ENCODE results near the gene CAVIN3. TPM values are rescaled to one million over a fixed set of nuclear protein-coding genes. Genes with fewer than 3 reads are reported as not detected.

CAVIN3 gene
- total and polyA plus RNA-seq, 9 of the 15 experiments (the other 6 are each of a cell fraction or from before 2014, with no cell fraction given) = 0.13 TPM; not detected in 8

DNA sequence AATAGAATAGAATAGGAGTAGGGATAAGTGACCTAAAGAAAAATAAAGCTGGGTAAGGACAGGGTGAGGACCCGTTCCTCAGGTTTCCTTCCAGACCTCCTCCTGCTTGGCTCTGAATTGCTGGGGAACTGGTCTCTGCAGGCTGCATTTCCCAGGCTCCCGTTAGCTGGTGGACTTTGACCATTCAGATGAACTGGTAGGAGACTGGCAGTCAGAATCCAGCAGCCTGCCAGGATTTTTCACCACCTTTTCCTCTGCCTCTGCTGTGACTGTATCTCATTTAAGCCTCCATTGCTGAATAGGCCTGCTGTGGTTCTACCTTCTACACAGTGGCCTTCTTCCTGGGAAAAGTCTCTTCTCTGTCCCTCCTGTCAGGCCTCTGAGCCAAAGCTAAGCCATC lies 45.4 kb upstream of the CAVIN3 start:
- Histone ChIP-seq H3K27me3 (ENCODE audit: control insufficient read depth in 2 of 2, insufficient read depth in 2 of 2, low read length in 2 of 2) (peaks cover 8 to 9% of the 10 kb centered on the region in 2 experiments; a peak in 2 of 5 replicates), H4K20me1 (replicated peaks; ENCODE audit: control insufficient read depth, insufficient read depth, low read length) (no peaks in the 10 kb centered on the region), H2AFZ (ENCODE audit: low read depth, low read length) (no peak overlapping the region), H3K4me2 (ENCODE audit: insufficient read depth, low read length) (no peak overlapping the region), H3K9ac (ENCODE audit: insufficient read depth in 1 of 2, low read depth in 2 of 2, low read length in 2 of 2) (no peak overlapping the region; a peak in 1 of 4 replicates), H3K4me3 (no peak overlapping the region), H3K36me3 (ENCODE audit: control insufficient read depth, insufficient read depth, low read length) (no peaks in the 10 kb centered on the region), H3K9me3 (replicated peaks; ENCODE audit: control insufficient read depth, insufficient read depth, low read depth, low read length) (no peaks in the 10 kb centered on the region), H3K79me2 (ENCODE audit: control insufficient read depth, insufficient read depth, low read length) (no peaks in the 10 kb centered on the region), H3K4me1 (replicated peaks in 1 of 2; ENCODE audit: control insufficient read depth in 2 of 2, insufficient read depth in 2 of 2, low read length in 2 of 2) (no peaks in the 10 kb centered on the region), H3K27ac (ENCODE audit: extremely low read depth, low read depth, low read length) (no peak overlapping the region), H3K9me1 (ENCODE audit: control insufficient read depth, insufficient read depth, low read length) (no peaks in the 10 kb centered on the region)
- FAIRE-seq (no peak), ATAC-seq (no peak; the same call in 2 of the 3 replicates), DNase-seq (ENCODE audit: extremely low read depth in 1 of 4, low spot score in 3 of 4) (no peak)
- WGBS (ENCODE audit: insufficient coverage, low coverage, missing lambda C conversion rate) = 10% methylated on average over 2 of the region's 2 CpGs
- no TSS peak for BruUV-seq (replicated peaks)
- in situ Hi-C loops (cut with MboI) (no loop called here), intact Hi-C loops (cut with micrococcal nuclease) (no loop called here)
- ChIA-PET POLR2A (no interaction called here), CTCF (ENCODE audit: low intra/inter-chr PET ratio) (interaction anchor here (0.5 kb wide), 2 partner anchors 87 to 918 kb away, joined by 3 read pairs; no protein-coding TSS in a partner anchor)
- TF ChIP-seq, protein P1, sequence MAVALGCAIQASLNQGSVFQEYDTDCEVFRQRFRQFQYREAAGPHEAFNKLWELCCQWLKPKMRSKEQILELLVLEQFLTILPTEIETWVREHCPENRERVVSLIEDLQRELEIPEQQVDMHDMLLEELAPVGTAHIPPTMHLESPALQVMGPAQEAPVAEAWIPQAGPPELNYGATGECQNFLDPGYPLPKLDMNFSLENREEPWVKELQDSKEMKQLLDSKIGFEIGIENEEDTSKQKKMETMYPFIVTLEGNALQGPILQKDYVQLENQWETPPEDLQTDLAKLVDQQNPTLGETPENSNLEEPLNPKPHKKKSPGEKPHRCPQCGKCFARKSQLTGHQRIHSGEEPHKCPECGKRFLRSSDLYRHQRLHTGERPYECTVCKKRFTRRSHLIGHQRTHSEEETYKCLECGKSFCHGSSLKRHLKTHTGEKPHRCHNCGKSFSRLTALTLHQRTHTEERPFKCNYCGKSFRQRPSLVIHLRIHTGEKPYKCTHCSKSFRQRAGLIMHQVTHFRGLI (CRISPR knock-in tag; IDR thresholded peaks at IDR 0.05) = no peak
- TF ChIP-seq, protein P2, sequence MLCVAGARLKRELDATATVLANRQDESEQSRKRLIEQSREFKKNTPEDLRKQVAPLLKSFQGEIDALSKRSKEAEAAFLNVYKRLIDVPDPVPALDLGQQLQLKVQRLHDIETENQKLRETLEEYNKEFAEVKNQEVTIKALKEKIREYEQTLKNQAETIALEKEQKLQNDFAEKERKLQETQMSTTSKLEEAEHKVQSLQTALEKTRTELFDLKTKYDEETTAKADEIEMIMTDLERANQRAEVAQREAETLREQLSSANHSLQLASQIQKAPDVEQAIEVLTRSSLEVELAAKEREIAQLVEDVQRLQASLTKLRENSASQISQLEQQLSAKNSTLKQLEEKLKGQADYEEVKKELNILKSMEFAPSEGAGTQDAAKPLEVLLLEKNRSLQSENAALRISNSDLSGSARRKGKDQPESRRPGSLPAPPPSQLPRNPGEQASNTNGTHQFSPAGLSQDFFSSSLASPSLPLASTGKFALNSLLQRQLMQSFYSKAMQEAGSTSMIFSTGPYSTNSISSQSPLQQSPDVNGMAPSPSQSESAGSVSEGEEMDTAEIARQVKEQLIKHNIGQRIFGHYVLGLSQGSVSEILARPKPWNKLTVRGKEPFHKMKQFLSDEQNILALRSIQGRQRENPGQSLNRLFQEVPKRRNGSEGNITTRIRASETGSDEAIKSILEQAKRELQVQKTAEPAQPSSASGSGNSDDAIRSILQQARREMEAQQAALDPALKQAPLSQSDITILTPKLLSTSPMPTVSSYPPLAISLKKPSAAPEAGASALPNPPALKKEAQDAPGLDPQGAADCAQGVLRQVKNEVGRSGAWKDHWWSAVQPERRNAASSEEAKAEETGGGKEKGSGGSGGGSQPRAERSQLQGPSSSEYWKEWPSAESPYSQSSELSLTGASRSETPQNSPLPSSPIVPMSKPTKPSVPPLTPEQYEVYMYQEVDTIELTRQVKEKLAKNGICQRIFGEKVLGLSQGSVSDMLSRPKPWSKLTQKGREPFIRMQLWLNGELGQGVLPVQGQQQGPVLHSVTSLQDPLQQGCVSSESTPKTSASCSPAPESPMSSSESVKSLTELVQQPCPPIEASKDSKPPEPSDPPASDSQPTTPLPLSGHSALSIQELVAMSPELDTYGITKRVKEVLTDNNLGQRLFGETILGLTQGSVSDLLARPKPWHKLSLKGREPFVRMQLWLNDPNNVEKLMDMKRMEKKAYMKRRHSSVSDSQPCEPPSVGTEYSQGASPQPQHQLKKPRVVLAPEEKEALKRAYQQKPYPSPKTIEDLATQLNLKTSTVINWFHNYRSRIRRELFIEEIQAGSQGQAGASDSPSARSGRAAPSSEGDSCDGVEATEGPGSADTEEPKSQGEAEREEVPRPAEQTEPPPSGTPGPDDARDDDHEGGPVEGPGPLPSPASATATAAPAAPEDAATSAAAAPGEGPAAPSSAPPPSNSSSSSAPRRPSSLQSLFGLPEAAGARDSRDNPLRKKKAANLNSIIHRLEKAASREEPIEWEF (CRISPR knock-in tag; IDR thresholded peaks at IDR 0.05) = no peak
- TF ChIP-seq, protein P3, sequence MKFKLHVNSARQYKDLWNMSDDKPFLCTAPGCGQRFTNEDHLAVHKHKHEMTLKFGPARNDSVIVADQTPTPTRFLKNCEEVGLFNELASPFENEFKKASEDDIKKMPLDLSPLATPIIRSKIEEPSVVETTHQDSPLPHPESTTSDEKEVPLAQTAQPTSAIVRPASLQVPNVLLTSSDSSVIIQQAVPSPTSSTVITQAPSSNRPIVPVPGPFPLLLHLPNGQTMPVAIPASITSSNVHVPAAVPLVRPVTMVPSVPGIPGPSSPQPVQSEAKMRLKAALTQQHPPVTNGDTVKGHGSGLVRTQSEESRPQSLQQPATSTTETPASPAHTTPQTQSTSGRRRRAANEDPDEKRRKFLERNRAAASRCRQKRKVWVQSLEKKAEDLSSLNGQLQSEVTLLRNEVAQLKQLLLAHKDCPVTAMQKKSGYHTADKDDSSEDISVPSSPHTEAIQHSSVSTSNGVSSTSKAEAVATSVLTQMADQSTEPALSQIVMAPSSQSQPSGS (CRISPR knock-in tag; IDR thresholded peaks at IDR 0.05) = no peak
- TF ChIP-seq WHSC1 (IDR thresholded peaks at IDR 0.05; ENCODE audit: low read length) = no peak
- TF ChIP-seq, protein P4, sequence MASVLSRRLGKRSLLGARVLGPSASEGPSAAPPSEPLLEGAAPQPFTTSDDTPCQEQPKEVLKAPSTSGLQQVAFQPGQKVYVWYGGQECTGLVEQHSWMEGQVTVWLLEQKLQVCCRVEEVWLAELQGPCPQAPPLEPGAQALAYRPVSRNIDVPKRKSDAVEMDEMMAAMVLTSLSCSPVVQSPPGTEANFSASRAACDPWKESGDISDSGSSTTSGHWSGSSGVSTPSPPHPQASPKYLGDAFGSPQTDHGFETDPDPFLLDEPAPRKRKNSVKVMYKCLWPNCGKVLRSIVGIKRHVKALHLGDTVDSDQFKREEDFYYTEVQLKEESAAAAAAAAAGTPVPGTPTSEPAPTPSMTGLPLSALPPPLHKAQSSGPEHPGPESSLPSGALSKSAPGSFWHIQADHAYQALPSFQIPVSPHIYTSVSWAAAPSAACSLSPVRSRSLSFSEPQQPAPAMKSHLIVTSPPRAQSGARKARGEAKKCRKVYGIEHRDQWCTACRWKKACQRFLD (CRISPR knock-in tag; IDR thresholded peaks at IDR 0.05) = no peak

All from K562 (cell line).